Endodermal cell (in vitro differentiated cells): ENCODE measurements around the gene HNF1B. TPM values are rescaled to one million over a fixed set of nuclear protein-coding genes. Genes with fewer than 3 reads are reported as not detected.

Source experiments
- DNase-seq: peaks from one replicate; pipeline ENCODE4 v3.0.0-alpha.2; 2017
- H3K27ac ChIP-seq: 2 replicates; pipeline ENCODE4 v1.5.1; 2013; ENCODE audit warnings: mild to moderate bottlenecking, low read depth, low read length, moderate library complexity
- H3K27me3 ChIP-seq: 2 replicates; pipeline ENCODE4 v1.6.1; 2013; ENCODE audit warnings: mild to moderate bottlenecking, low read length, moderate library complexity; ENCODE audit not compliant: insufficient read depth, control insufficient read depth, poor library complexity, severe bottlenecking
- H3K36me3 ChIP-seq: 2 replicates; pipeline ENCODE4 v1.7.0; 2013; ENCODE audit warnings: mild to moderate bottlenecking, low read length, moderate library complexity; ENCODE audit not compliant: control insufficient read depth, insufficient read depth
- H3K4me1 ChIP-seq: one replicate; pipeline ENCODE4 v1.7.0; 2013; ENCODE audit warnings: low read length; ENCODE audit not compliant: control insufficient read depth, insufficient read depth
- H3K4me3 ChIP-seq: 2 replicates; pipeline ENCODE4 v1.5.1; 2013; ENCODE audit warnings: mild to moderate bottlenecking, low read length, moderate library complexity
- H3K9ac ChIP-seq: 2 replicates; pipeline ENCODE4 v1.6.1; 2013; ENCODE audit warnings: mild to moderate bottlenecking, low read length, moderate library complexity; ENCODE audit not compliant: poor library complexity, severe bottlenecking; ENCODE audit errors: extremely low read depth
- H3K9me3 ChIP-seq: 2 replicates; pipeline ENCODE4 v1.6.1; 2013; ENCODE audit warnings: mild to moderate bottlenecking, low read length, moderate library complexity; ENCODE audit not compliant: control insufficient read depth
- H3K27ac Mint-ChIP-seq: 2 replicates; pipeline ENCODE4 v1.8.0; 2020; ENCODE audit warnings: mixed read lengths
- H3K27me3 Mint-ChIP-seq: 2 replicates; pipeline ENCODE4 v1.8.0; 2021; ENCODE audit warnings: mild to moderate bottlenecking, mixed read lengths; ENCODE audit not compliant: insufficient read depth
- H3K36me3 Mint-ChIP-seq: 2 replicates; pipeline ENCODE4 v1.8.0; 2020; ENCODE audit warnings: low read depth, mixed read lengths
- H3K4me1 Mint-ChIP-seq: 2 replicates; pipeline ENCODE4 v1.8.0; 2020; ENCODE audit warnings: mixed read lengths
- H3K4me3 Mint-ChIP-seq: 2 replicates; pipeline ENCODE4 v1.8.0; 2020; ENCODE audit warnings: mild to moderate bottlenecking, moderate library complexity, mixed read lengths
- H3K9me3 Mint-ChIP-seq: 2 replicates; pipeline ENCODE4 v1.8.0; 2020; ENCODE audit warnings: mild to moderate bottlenecking, mixed read lengths
- WGBS, 2 experiments: methylation state at CpG; one replicate each; pipeline versions ENCODE4 v1.1.5 to v1.1.7; 2013; ENCODE audit warnings: missing lambda C conversion rate in 2 of 2, mixed read lengths in 1 of 2; ENCODE audit not compliant: insufficient coverage in 1 of 2, insufficient read length in 1 of 2; 5-methylcytosine and 5-hydroxymethylcytosine counted together
- total RNA-seq, 2 donors: library from RNA; stranded (reverse); fragmentation: NEBNext Ultra II Directional in 1 of 2; extraction: Animal tissue kit (Norgen Biotek cat#: 25700) in 1 of 2; gene quantifications; 2 replicates in 1 of 2; 3 replicates in 1 of 2; pipeline ENCODE4 v1.2.1, GENCODE V29; 2021
- TF ChIP-seq, protein P1 (sequence below): fragments of 200-600 bp; sonication (generic); conservative IDR thresholded peaks from 2 replicates; pipeline ENCODE4 v1.5.0; 2021; ENCODE audit warnings: antibody characterized with exemption, mild to moderate bottlenecking

The HNF1B gene
- total RNA-seq, 2 donors from 2014 or later, result 39.7 to 42.7 TPM

DNA sequence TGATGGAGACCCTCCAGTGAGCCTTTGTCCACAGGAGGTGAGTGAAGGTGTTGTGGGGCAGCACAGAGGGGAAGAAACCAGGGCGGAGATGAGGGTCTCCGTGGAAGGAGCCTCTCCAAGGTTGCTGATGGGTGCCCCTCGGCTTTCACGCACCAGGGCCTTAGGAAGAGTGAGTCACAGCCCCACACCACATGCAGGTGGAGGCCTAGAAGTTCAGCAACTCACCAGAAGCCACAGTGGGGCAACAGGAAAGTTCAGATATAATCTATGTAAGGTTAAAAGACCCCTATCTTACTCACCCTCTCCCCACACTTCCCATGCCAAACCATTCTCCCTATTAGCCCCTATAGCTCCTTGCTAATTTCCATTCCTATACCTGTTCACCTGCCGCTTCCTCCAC, 9.5 kb upstream of the HNF1B start:
- H3K9me3 ChIP-seq, result no peaks in the 10 kb centered on the region
- no peak overlapping the region for H3K9ac ChIP-seq
- H3K27me3 ChIP-seq, result no peaks in the 10 kb centered on the region
- Mint-ChIP-seq H3K27ac (no peak overlapping the region), H3K4me3 (no peak overlapping the region), H3K27me3 (peaks cover 27% of the 10 kb centered on the region), H3K36me3 (no peaks in the 10 kb centered on the region), H3K9me3 (no peaks in the 10 kb centered on the region), H3K4me1 (no peaks in the 10 kb centered on the region)
- TF ChIP-seq, protein P1, sequence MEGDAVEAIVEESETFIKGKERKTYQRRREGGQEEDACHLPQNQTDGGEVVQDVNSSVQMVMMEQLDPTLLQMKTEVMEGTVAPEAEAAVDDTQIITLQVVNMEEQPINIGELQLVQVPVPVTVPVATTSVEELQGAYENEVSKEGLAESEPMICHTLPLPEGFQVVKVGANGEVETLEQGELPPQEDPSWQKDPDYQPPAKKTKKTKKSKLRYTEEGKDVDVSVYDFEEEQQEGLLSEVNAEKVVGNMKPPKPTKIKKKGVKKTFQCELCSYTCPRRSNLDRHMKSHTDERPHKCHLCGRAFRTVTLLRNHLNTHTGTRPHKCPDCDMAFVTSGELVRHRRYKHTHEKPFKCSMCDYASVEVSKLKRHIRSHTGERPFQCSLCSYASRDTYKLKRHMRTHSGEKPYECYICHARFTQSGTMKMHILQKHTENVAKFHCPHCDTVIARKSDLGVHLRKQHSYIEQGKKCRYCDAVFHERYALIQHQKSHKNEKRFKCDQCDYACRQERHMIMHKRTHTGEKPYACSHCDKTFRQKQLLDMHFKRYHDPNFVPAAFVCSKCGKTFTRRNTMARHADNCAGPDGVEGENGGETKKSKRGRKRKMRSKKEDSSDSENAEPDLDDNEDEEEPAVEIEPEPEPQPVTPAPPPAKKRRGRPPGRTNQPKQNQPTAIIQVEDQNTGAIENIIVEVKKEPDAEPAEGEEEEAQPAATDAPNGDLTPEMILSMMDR, result no peak
- no peaks in the 10 kb centered on the region for H3K36me3 ChIP-seq
- no peak overlapping the region for H3K27ac ChIP-seq
- no peak overlapping the region for H3K4me3 ChIP-seq
- WGBS, 2 experiments, result 91 to 95% methylated on average over 4 to 5 of the region's 5 CpGs
- no peaks in the 10 kb centered on the region for H3K4me1 ChIP-seq
- no peak for DNase-seq

DNA sequence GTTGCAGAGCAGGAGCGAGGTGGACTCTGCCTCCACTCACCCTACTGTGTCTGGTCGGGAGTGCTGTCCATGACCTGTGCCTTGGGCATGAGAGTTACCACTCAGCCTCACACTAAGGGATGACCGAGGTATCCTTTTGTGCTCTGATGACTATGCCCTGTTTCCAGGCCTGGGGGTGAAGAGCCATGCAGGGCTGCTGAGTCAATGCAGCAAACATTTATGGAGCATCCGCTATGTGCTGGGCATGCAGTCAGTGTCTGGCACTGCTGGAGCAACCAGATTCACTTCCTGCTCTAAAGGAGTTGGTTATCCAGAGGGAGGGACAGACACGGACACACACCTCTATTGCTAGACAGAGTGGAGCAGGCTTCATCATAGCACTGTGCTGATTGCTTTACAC, 7.6 kb upstream of the HNF1B start:
- no peaks in the 10 kb centered on the region for H3K27me3 ChIP-seq
- no peaks in the 10 kb centered on the region for H3K36me3 ChIP-seq
- Mint-ChIP-seq H3K27ac (no peak overlapping the region), H3K4me3 (no peak overlapping the region), H3K27me3 (peaks cover 35% of the 10 kb centered on the region), H3K9me3 (no peaks in the 10 kb centered on the region), H3K36me3 (peaks cover 3% of the 10 kb centered on the region), H3K4me1 (peaks cover 13% of the 10 kb centered on the region)
- H3K4me1 ChIP-seq, result peaks cover under 1% of the 10 kb centered on the region
- H3K9me3 ChIP-seq, result no peaks in the 10 kb centered on the region
- H3K4me3 ChIP-seq, result no peak overlapping the region
- H3K9ac ChIP-seq, result no peak overlapping the region
- 61 to 89% methylated on average over 3 to 5 of the region's 5 CpGs for WGBS, 2 experiments
- no peak overlapping the region for H3K27ac ChIP-seq
- no peak for DNase-seq
- TF ChIP-seq, protein P1, result no peak

DNA sequence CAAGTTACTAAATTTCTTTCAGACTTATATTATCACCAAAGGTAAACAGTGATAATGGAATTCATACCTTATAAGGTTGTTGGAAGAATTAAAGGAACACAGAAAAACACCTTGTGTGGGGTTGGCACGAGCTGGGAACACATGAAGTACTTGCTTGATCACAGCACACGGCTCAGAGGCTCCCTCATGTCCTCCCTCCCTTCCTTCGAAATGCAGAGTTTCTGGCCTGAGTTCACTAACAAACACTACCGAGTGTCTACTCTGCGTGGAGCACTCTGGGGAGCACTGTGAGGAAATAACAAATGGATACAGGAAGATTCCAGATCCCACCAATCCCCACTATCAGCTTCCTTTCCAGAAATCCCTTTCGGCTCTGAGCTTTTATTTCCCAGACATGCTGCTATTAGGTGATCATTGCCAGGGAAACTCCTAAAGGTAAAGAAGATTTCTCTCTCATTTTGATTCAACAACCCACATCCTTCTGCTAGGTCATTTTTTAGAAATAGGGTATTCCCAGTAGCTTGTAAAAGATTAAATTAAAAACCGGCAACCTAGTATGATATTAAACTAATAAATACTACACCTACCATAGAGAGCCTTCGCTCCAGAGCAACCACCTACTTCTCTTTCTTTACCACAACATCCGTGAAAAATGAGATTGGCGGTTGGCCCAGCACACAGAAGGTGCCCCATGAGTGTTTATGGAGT, 6.1 kb upstream of the HNF1B start:
- WGBS, 2 experiments, result 80 to 87% methylated on average over 5 to 10 of the region's 10 CpGs
- Mint-ChIP-seq H3K9me3 (no peaks in the 10 kb centered on the region), H3K27me3 (peaks cover 50% of the 10 kb centered on the region), H3K36me3 (peaks cover 3% of the 10 kb centered on the region), H3K27ac (no peak overlapping the region), H3K4me1 (peaks cover 28% of the 10 kb centered on the region), H3K4me3 (no peak overlapping the region)
- no peaks in the 10 kb centered on the region for H3K36me3 ChIP-seq
- H3K9ac ChIP-seq, result no peak overlapping the region
- TF ChIP-seq, protein P1, result no peak
- no peak for DNase-seq
- peaks cover 13% of the 10 kb centered on the region for H3K27me3 ChIP-seq
- peaks cover 5% of the 10 kb centered on the region for H3K4me1 ChIP-seq
- H3K27ac ChIP-seq, result no peak overlapping the region
- no peak overlapping the region for H3K4me3 ChIP-seq
- H3K9me3 ChIP-seq, result no peaks in the 10 kb centered on the region
